Psoas muscle (tissue), 8 donors: ENCODE results near the gene SPTBN5. TPM values are rescaled to one million over a fixed set of nuclear protein-coding genes. Genes with fewer than 3 reads are reported as not detected.

Experiments
- ATAC-seq, 4 donors: fragments of 200-7000 bp; cut with Tn5 transposase; one replicate each; pipeline ENCODE4 v1.9.1; 2020; ENCODE audit warnings: moderate library complexity in 3 of 4, mild to moderate bottlenecking in 2 of 4
- DNase-seq, 2 donors: peaks; one replicate each; pipeline ENCODE4 v3.0.0-alpha.2; 2020
- H3K27ac ChIP-seq: fragments of 200-600 bp; one replicate; pipeline ENCODE4 v1.8.0; 2022
- H3K27me3 ChIP-seq, 3 donors: fragments of 200-600 bp in 1 of 3; one replicate each; pipeline versions ENCODE4 v1.6.1 to v1.8.0; 2013 to 2022; ENCODE audit warnings: low read length in 2 of 3, mild to moderate bottlenecking in 2 of 3, moderate library complexity in 1 of 3; ENCODE audit not compliant: insufficient read depth in 3 of 3
- H3K36me3 ChIP-seq, 2 donors: fragments of 200-600 bp in 1 of 2; one replicate each; pipeline versions ENCODE4 v1.6.1 to v1.8.0; 2013 to 2022; ENCODE audit warnings: low read depth in 1 of 2, mild to moderate bottlenecking in 1 of 2, moderate library complexity in 1 of 2; ENCODE audit not compliant: insufficient read depth in 1 of 2
- H3K4me1 ChIP-seq: fragments of 200-600 bp; one replicate; pipeline ENCODE4 v1.8.0; 2022
- H3K4me3 ChIP-seq: fragments of 200-600 bp; one replicate; pipeline ENCODE4 v1.8.0; 2022; ENCODE audit warnings: mild to moderate bottlenecking
- H3K9me3 ChIP-seq: fragments of 200-600 bp; one replicate; pipeline ENCODE4 v1.8.0; 2022
- WGBS, 3 donors: extraction: QIAGEN DNeasy Blood & Tissue Kit; methylation state at CpG; one replicate each; pipeline versions ENCODE4 v1.1.6 to v1.1.7; 2013; 5-methylcytosine and 5-hydroxymethylcytosine counted together
- intact Hi-C, 2 donors: fragments of 100-400 bp; cut with DNase I; formaldehyde crosslinking; loops; one replicate each; pipeline versions ENCODE4 v1.11.0 to v1.14.2; 2022
- long read RNA-seq, 2 donors: library from polyadenylated mRNA; unstranded; transcript quantifications; one replicate each; pipeline ENCODE4 v2.0.0, GENCODE V29; 2021
- polyA plus RNA-seq, 3 donors: library from polyadenylated mRNA; stranded (reverse); fragments of 200-250 nt; gene quantifications; one replicate each; pipeline ENCODE4 v1.2.3, GENCODE V29; 2013
- total RNA-seq, 4 donors: library from RNA; stranded (reverse); fragmentation: NEBNext Ultra II Directional in 2 of 4; extraction: Animal tissue kit (Norgen Biotek cat#: 25700) in 2 of 4; gene quantifications; one replicate each; pipeline versions ENCODE4 v1.2.1 to v1.2.4, GENCODE V29; 2021 to 2023
- TF ChIP-seq, protein P1 (sequence below): fragments of 200-600 bp; IDR thresholded peaks from one replicate; pipeline ENCODE4 v1.8.0; 2022; ENCODE audit warnings: antibody characterized with exemption
- donor health status: healthy with polysubstance abuse.
- donor health status: DM: no; HTN: no; CAD: no; lungs with moderate emphysema.
- donor health status: Bipolar disorder and iron deficiency.
- donor health status: healthy.
- donor health status: DM: yes; HTN: yes; CAD: no.
- donor health status: DM: no; HTN: no; CAD: no.
- donor health status: DM: no; HTN: no; CAD: no.
- donor health status: DM: yes; HTN: yes; CAD: no.

The SPTBN5 gene
- total RNA-seq (under 1 TPM; 0.15 to 0.47 (median 0.29) TPM), polyA plus RNA-seq (under 1 TPM; 0.10 to 0.29 (median 0.13) TPM)
- long read RNA-seq, donor 1, partial matches to known transcripts = 1 of 1 reads
- long read RNA-seq, donor 1, other reads (novel, unspliced or antisense) = 0 of 1 reads
- long read RNA-seq, donor 2 = 0 reads

DNA sequence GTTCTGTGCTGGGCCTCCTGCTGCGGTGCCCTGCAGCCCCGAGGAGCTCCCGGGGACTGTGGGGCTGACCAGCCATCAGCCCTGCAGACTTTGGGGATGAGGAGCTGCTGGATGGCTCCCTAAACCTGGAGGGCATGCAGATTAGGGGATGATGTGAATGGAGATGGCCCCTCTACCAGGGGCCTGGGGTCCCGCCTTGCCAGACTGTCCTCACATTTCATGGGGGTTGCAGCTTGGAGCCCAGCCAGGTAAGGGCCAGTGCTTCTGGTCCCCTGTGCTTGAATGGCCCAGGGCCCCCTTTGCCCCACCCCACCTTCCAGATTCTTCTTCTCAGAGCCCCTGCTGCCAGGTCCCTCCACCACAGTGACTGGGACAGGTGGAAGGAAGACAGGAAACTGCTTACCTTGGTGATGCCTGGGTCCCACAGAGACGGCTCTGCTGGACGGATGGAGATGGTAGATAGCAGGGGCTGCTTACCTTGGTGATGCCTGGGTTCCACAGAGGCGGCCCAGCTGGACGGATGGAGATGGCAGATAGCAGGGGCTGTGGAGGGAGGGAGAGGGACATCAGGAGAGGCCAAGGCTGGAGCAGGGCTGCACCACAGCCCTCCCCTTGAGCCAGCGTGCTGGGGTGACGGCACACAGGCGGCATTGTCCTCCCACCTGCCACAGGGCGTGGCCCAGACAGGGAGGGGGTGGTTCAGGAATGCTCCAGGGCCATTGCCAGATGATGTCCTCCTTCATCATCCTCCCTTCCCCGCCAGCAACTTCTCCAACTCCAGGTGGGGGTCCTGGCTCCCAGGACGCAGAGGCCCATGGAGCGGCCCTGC lies at the start of gene SPTBN5:
SPTBN5 (minus strand) TSS at position 632 of the 829 bp plus-strand sequence; CDS start at position 76, 556 bp downstream.
- no peaks in the 10 kb centered on the region for H3K27me3 ChIP-seq
- no peaks in the 10 kb centered on the region for H3K9me3 ChIP-seq
- DNase-seq (peak in 1 of 2 donors; percentile 51), ATAC-seq (no peak)
- H3K4me1 ChIP-seq = peaks cover 8% of the 10 kb centered on the region
- H3K36me3 ChIP-seq = no peaks in the 10 kb centered on the region
- TF ChIP-seq, protein P1, sequence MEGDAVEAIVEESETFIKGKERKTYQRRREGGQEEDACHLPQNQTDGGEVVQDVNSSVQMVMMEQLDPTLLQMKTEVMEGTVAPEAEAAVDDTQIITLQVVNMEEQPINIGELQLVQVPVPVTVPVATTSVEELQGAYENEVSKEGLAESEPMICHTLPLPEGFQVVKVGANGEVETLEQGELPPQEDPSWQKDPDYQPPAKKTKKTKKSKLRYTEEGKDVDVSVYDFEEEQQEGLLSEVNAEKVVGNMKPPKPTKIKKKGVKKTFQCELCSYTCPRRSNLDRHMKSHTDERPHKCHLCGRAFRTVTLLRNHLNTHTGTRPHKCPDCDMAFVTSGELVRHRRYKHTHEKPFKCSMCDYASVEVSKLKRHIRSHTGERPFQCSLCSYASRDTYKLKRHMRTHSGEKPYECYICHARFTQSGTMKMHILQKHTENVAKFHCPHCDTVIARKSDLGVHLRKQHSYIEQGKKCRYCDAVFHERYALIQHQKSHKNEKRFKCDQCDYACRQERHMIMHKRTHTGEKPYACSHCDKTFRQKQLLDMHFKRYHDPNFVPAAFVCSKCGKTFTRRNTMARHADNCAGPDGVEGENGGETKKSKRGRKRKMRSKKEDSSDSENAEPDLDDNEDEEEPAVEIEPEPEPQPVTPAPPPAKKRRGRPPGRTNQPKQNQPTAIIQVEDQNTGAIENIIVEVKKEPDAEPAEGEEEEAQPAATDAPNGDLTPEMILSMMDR = no peak
- H3K4me3 ChIP-seq = peak within 1 kb of the TSS; percentile 11
- peak within 1 kb of the TSS; percentile 30 for H3K27ac ChIP-seq
- 87 to 90% (median 90%) methylated on average over 12 to 15 of the region's 15 CpGs for WGBS, 3 donors
- intact Hi-C loops = no loop called here

GRCh38 chr15:41942886-41943285 lies 49.0 kb upstream of the SPTBN5 start:
- Histone ChIP-seq H3K36me3 (no peaks in the 10 kb centered on the region), H3K27ac (no peak overlapping the region), H3K9me3 (no peaks in the 10 kb centered on the region), H3K27me3 (no peaks in the 10 kb centered on the region), H3K4me3 (no peak overlapping the region), H3K4me1 (peaks cover 3% of the 10 kb centered on the region)
- 72 to 77% (median 74%) methylated on average over 7 of the region's 7 CpGs for whole genome bisulfite sequencing, 3 donors
- intact Hi-C loops = no loop called here
- ATAC-seq (no peak), DNase-seq (no peak)
- TF ChIP-seq, protein P1 = no peak

- Histone ChIP-seq H3K27ac (no peak overlapping the region), H3K4me1 (peaks cover 8% of the 10 kb centered on the region), H3K4me3 (no peak overlapping the region), H3K36me3 (no peaks in the 10 kb centered on the region), H3K27me3 (no peaks in the 10 kb centered on the region), H3K9me3 (no peaks in the 10 kb centered on the region)
- ATAC-seq (no peak), DNase-seq (no peak)
- intact Hi-C loops = no loop called here
- WGBS, 3 donors = 84 to 89% (median 86%) methylated on average over 22 of the region's 22 CpGs
- TF ChIP-seq, protein P1 = no peak
These were observed 48.0 kb upstream of the SPTBN5 start for GRCh38 chr15:41941644-41942415.

DNA sequence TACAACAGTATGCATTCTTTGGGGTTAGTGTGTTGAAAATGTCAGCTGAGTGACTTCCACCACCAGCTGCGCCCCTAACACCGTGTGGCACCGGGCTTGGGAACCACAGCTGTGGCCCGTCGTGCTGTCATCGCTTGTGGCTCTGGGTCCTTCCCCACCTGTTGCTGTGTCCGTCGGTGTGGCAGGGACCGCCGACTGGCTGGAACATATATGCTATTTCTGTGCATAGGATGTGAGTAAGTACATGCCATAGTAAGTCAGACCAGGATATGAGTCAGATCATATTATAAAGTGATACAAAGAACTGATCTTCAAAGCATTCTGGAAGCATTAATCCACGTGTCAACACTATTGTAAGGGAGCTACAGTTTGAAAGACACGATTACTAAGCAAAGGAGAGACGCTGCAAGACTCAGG lies 46.6 kb upstream of the SPTBN5 start:
- no peaks in the 10 kb centered on the region for H3K27me3 ChIP-seq
- intact Hi-C loops = no loop called here
- H3K9me3 ChIP-seq = no peaks in the 10 kb centered on the region
- TF ChIP-seq, protein P1 = no peak
- peak; percentile 43 to 95 (median 70) for ATAC-seq
- no peak overlapping the region for H3K4me3 ChIP-seq
- H3K27ac ChIP-seq = no peak overlapping the region
- H3K4me1 ChIP-seq = peaks cover 11% of the 10 kb centered on the region
- 41 to 55% (median 47%) methylated on average over 13 of the region's 13 CpGs for WGBS, 3 donors
- DNase-seq = peak in 1 of 2 donors; percentile 59
- H3K36me3 ChIP-seq = no peaks in the 10 kb centered on the region
